ENCODE measurements around the gene GDA. TPM values are rescaled to one million over a fixed set of nuclear protein-coding genes. Genes with fewer than 3 reads are reported as not detected.

GDA gene
- total and polyA plus RNA-seq, 9 of the 15 experiments (the other 6 are each of a cell fraction or from before 2014, with no cell fraction given): 4.5 to 18.0 (median 12.7) TPM

DNA sequence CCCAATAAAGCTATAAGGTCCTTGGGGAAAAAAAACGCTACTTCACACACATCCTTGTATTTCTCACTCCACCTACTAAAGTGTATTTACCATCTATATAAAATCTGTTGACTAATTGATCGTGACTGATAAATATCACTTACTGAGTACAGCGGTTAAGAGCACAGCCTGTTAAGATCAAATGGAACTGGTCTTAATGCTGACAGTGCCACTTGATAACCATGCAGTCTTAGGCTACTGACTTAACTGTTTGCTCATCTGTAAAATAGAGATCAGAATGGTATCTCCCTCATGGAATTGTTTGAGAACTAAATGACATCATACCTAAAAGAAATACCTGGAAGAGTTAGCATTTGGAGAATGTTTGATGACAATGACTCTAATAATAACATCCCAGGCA, 148.3 kb downstream of the GDA start:
- DNase-seq (ENCODE audit: extremely low read depth in 1 of 4, low spot score in 3 of 4) (no peak), FAIRE-seq (no peak), ATAC-seq (no peak)
- H2AFZ ChIP-seq (ENCODE audit: low read depth, low read length): no peak overlapping the region
- in situ Hi-C loops (cut with MboI): loop anchor here (25.0 kb wide), 1 partner anchor 890 kb away; no protein-coding TSS in a partner anchor
- 2% methylated on average over 3 of the region's 3 CpGs for WGBS (ENCODE audit: insufficient coverage, low coverage, missing lambda C conversion rate)
- no peaks in the 10 kb centered on the region for H3K9me1 ChIP-seq (ENCODE audit: control insufficient read depth, insufficient read depth, low read length)
- no peaks in the 10 kb centered on the region for H4K20me1 ChIP-seq (replicated peaks; ENCODE audit: control insufficient read depth, insufficient read depth, low read length)
- TF ChIP-seq ZNF12 (CRISPR knock-in tag; IDR thresholded peaks at IDR 0.05) (no peak), MYBL2 (IDR thresholded peaks at IDR 0.05; ENCODE audit: low read depth) (no peak), MYBL2 (CRISPR knock-in tag; IDR thresholded peaks at IDR 0.05; ENCODE audit: borderline replicate concordance) (no peak), ZNF785 (CRISPR knock-in tag; IDR thresholded peaks at IDR 0.05) (no peak), CBFB (CRISPR knock-in tag; IDR thresholded peaks at IDR 0.05) (no peak), POLR2H (tag; IDR thresholded peaks at IDR 0.05; ENCODE audit: low read depth) (no peak), ZNF134 (CRISPR knock-in tag; conservative IDR thresholded peaks at IDR 0.05) (no peak)
- TF ChIP-seq, protein P1, sequence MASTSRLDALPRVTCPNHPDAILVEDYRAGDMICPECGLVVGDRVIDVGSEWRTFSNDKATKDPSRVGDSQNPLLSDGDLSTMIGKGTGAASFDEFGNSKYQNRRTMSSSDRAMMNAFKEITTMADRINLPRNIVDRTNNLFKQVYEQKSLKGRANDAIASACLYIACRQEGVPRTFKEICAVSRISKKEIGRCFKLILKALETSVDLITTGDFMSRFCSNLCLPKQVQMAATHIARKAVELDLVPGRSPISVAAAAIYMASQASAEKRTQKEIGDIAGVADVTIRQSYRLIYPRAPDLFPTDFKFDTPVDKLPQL (IDR thresholded peaks at IDR 0.05; ENCODE audit: extremely low read depth, insufficient read length): no peak
- TF ChIP-seq, protein P2, sequence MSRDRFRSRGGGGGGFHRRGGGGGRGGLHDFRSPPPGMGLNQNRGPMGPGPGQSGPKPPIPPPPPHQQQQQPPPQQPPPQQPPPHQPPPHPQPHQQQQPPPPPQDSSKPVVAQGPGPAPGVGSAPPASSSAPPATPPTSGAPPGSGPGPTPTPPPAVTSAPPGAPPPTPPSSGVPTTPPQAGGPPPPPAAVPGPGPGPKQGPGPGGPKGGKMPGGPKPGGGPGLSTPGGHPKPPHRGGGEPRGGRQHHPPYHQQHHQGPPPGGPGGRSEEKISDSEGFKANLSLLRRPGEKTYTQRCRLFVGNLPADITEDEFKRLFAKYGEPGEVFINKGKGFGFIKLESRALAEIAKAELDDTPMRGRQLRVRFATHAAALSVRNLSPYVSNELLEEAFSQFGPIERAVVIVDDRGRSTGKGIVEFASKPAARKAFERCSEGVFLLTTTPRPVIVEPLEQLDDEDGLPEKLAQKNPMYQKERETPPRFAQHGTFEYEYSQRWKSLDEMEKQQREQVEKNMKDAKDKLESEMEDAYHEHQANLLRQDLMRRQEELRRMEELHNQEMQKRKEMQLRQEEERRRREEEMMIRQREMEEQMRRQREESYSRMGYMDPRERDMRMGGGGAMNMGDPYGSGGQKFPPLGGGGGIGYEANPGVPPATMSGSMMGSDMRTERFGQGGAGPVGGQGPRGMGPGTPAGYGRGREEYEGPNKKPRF (IDR thresholded peaks at IDR 0.05; ENCODE audit: low read depth, low read length): no peak
- TF ChIP-seq, protein P3, sequence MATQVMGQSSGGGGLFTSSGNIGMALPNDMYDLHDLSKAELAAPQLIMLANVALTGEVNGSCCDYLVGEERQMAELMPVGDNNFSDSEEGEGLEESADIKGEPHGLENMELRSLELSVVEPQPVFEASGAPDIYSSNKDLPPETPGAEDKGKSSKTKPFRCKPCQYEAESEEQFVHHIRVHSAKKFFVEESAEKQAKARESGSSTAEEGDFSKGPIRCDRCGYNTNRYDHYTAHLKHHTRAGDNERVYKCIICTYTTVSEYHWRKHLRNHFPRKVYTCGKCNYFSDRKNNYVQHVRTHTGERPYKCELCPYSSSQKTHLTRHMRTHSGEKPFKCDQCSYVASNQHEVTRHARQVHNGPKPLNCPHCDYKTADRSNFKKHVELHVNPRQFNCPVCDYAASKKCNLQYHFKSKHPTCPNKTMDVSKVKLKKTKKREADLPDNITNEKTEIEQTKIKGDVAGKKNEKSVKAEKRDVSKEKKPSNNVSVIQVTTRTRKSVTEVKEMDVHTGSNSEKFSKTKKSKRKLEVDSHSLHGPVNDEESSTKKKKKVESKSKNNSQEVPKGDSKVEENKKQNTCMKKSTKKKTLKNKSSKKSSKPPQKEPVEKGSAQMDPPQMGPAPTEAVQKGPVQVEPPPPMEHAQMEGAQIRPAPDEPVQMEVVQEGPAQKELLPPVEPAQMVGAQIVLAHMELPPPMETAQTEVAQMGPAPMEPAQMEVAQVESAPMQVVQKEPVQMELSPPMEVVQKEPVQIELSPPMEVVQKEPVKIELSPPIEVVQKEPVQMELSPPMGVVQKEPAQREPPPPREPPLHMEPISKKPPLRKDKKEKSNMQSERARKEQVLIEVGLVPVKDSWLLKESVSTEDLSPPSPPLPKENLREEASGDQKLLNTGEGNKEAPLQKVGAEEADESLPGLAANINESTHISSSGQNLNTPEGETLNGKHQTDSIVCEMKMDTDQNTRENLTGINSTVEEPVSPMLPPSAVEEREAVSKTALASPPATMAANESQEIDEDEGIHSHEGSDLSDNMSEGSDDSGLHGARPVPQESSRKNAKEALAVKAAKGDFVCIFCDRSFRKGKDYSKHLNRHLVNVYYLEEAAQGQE (IDR thresholded peaks at IDR 0.05; ENCODE audit: borderline replicate concordance): no peak
- TF ChIP-seq, protein P3 (CRISPR knock-in tag; IDR thresholded peaks at IDR 0.05; ENCODE audit: low read depth): no peak
- POLR2A ChIA-PET: interaction anchor here (0.6 kb wide), 1 partner anchor 772 kb away, joined by 4 read pairs; no protein-coding TSS in a partner anchor
- no peaks in the 10 kb centered on the region for H3K36me3 ChIP-seq (ENCODE audit: control insufficient read depth, insufficient read depth, low read length)
- no peaks in the 10 kb centered on the region for H3K9me3 ChIP-seq (replicated peaks; ENCODE audit: control insufficient read depth, insufficient read depth, low read depth, low read length)
- H3K4me1 ChIP-seq (replicated peaks in 1 of 2; ENCODE audit: control insufficient read depth in 2 of 2, insufficient read depth in 2 of 2, low read length in 2 of 2): no peaks in the 10 kb centered on the region; a peak in 2 of 5 replicates
- CTCF ChIA-PET (ENCODE audit: low intra/inter-chr PET ratio): no interaction called here
- no peak overlapping the region for H3K27ac ChIP-seq (ENCODE audit: extremely low read depth, low read depth, low read length)
- peaks cover 0 to 12% of the 10 kb centered on the region in 2 experiments; a peak in 3 of 5 replicates for H3K27me3 ChIP-seq (ENCODE audit: control insufficient read depth in 2 of 2, insufficient read depth in 2 of 2, low read length in 2 of 2)
- H3K4me3 ChIP-seq: no peak overlapping the region
- BruUV-seq (replicated peaks): no TSS peak
- no peak overlapping the region for H3K4me2 ChIP-seq (ENCODE audit: insufficient read depth, low read length)
- no peaks in the 10 kb centered on the region for H3K79me2 ChIP-seq (ENCODE audit: control insufficient read depth, insufficient read depth, low read length)
- H3K9ac ChIP-seq (ENCODE audit: insufficient read depth in 1 of 2, low read depth in 2 of 2, low read length in 2 of 2): no peak overlapping the region
- intact Hi-C loops (cut with micrococcal nuclease): loop anchor here (10.0 kb wide), 1 partner anchor 97 kb away; no protein-coding TSS in a partner anchor
